Activated CD8-positive, alpha-beta memory T cell treated with anti-CD3 and anti-CD28 coated beads, Interleukin-2, amount 50 U/mL, for 24 hours (primary cell): ENCODE data around the gene PRPF38B.
A peak's percentile ranks its signal among the peaks of the same experiment; 100 is the strongest.
"Not testable (repeated sequence)": the region's sequence is repeated elsewhere in the genome, so short reads cannot be mapped to it uniquely, and the experiment has no call there.

Source experiments
- DNase-seq: peaks from one replicate; pipeline ENCODE4 v3.0.0-alpha.2; 2020; ENCODE audit errors: extremely low read depth

The PRPF38B gene

GRCh38 chr1:108691942-108692723, at the start of gene PRPF38B:
Gene PRPF38B, plus strand, starts transcription at chr1:108692310. Its CDS starts 282 bp downstream, at chr1:108692592.
- DNase-seq, result peak; percentile 90

- DNase-seq, result no peak
Observed at GRCh38 chr1:108643492-108644335, 48.4 kb upstream of the PRPF38B start.

GRCh38 chr1:108644984-108645383, 47.1 kb upstream of the PRPF38B start:
- DNase-seq, result no peak

- DNase-seq, result no peak
Observed at GRCh38 chr1:108645564-108646184, 46.4 kb upstream of the PRPF38B start.

GRCh38 chr1:108646265-108646647, 45.9 kb upstream of the PRPF38B start:
- no peak for DNase-seq

- DNase-seq, result no peak
Observed at GRCh38 chr1:108646648-108647269, 45.4 kb upstream of the PRPF38B start.

- no peak for DNase-seq
Observed at GRCh38 chr1:108653431-108654105, 38.5 kb upstream of the PRPF38B start.

- DNase-seq, result no peak
Observed at GRCh38 chr1:108657356-108658080, 34.6 kb upstream of the PRPF38B start.

GRCh38 chr1:108661030-108661609, 31.0 kb upstream of the PRPF38B start, which contains the start of gene HENMT1:
Gene HENMT1, minus strand, starts transcription at chr1:108661093. Its CDS starts 1,209 bp downstream, at chr1:108659884.
- DNase-seq, result no peak

- DNase-seq, result no peak
Observed at GRCh38 chr1:108663074-108663473, 29.0 kb upstream of the PRPF38B start.

- no peak for DNase-seq
Observed at GRCh38 chr1:108664481-108664880, 27.6 kb upstream of the PRPF38B start.

GRCh38 chr1:108665067-108665466, 27.0 kb upstream of the PRPF38B start:
- no peak for DNase-seq

GRCh38 chr1:108665771-108666170, 26.3 kb upstream of the PRPF38B start:
- DNase-seq, result no peak

GRCh38 chr1:108667422-108667821, 24.7 kb upstream of the PRPF38B start:
- DNase-seq, result not testable (repeated sequence)

GRCh38 chr1:108668777-108669176, 23.3 kb upstream of the PRPF38B start:
- DNase-seq, result no peak

- DNase-seq, result no peak
Observed at GRCh38 chr1:108669679-108670078, 22.4 kb upstream of the PRPF38B start.

- no peak for DNase-seq
Observed at GRCh38 chr1:108670131-108670773, 21.9 kb upstream of the PRPF38B start.

- DNase-seq, result no peak
Observed at GRCh38 chr1:108671143-108671542, 21.0 kb upstream of the PRPF38B start.

- no peak for DNase-seq
Observed at GRCh38 chr1:108678706-108679105, 13.4 kb upstream of the PRPF38B start.
